Measurements from ENCODE around the gene RUFY4. TPM values are rescaled to one million over a fixed set of nuclear protein-coding genes. Genes with fewer than 3 reads are reported as not detected.

Gene RUFY4
- total and polyA plus RNA-seq, 2 donors (not counting 3 experiments of a cell fraction or from before 2014, with no cell fraction given): not detected

GRCh38 chr2:218066926-218067515 lies 2.0 kb upstream of the RUFY4 start:
- ChIA-PET CTCF (interaction anchor here (0.6 to 10.1 kb wide), 4 partner anchors 17 to 280 kb away, joined by 3 to 317 read pairs (median 3); no protein-coding TSS in a partner anchor), POLR2A (no interaction called here)
- intact Hi-C loops (cut with micrococcal nuclease): no loop called here
- Histone ChIP-seq H3K27ac (ENCODE audit: insufficient read depth, low read depth, low read length) (no peak overlapping the region), H2AFZ (ENCODE audit: low read depth, low read length) (no peak overlapping the region), H3K36me3 (ENCODE audit: control insufficient read depth in 2 of 2, extremely low read depth in 1 of 2, insufficient read depth in 2 of 2, low read length in 2 of 2) (no peaks in the 10 kb centered on the region), H3K79me2 (ENCODE audit: control insufficient read depth, insufficient read depth, low read length) (no peaks in the 10 kb centered on the region), H3K9me3 (replicated peaks; ENCODE audit: control insufficient read depth, insufficient read depth, low read length) (no peaks in the 10 kb centered on the region), H3K4me1 (ENCODE audit: control insufficient read depth, extremely low read depth, insufficient read depth, low read length) (no peaks in the 10 kb centered on the region), H3K4me2 (ENCODE audit: insufficient read depth, low read length) (no peak overlapping the region), H3K27me3 (ENCODE audit: control insufficient read depth in 2 of 2, insufficient read depth in 2 of 2, low read length in 2 of 2) (peaks cover 0 to 5% of the 10 kb centered on the region in 2 experiments), H4K20me1 (replicated peaks; ENCODE audit: control insufficient read depth, extremely low read depth, insufficient read depth, low read length) (no peaks in the 10 kb centered on the region), H3K4me3 (replicated peaks in 1 of 3; ENCODE audit: insufficient read depth in 1 of 3, low read depth in 1 of 3, low read length in 3 of 3) (no peak overlapping the region), H3K9ac (replicated peaks; ENCODE audit: extremely low read depth, insufficient read depth, low read length) (no peak overlapping the region), H3K9me1 (replicated peaks; ENCODE audit: control insufficient read depth, extremely low read depth, insufficient read depth, low read length) (no peaks in the 10 kb centered on the region)
- TF ChIP-seq MYC (IDR thresholded peaks at IDR 0.05; ENCODE audit: low read depth, low read length) (no peak), GATA2 (IDR thresholded peaks at IDR 0.05; ENCODE audit: insufficient read depth, insufficient read length, low read depth, low read length) (no peak), JUN (IDR thresholded peaks at IDR 0.05; ENCODE audit: borderline replicate concordance, insufficient read depth, insufficient read length, low read depth) (no peak), MAX (IDR thresholded peaks at IDR 0.05; ENCODE audit: insufficient read depth, insufficient read length) (no peak), POLR2AphosphoS5 (IDR thresholded peaks at IDR 0.05; ENCODE audit: insufficient read depth, low read depth, low read length) (no peak), CTCF (IDR thresholded peaks at IDR 0.05; ENCODE audit: extremely low read depth in 1 of 2, insufficient read depth in 1 of 2, low read depth in 1 of 2, low read length in 2 of 2) (no peak), EZH2 (IDR thresholded peaks at IDR 0.05; ENCODE audit: borderline replicate concordance, low read depth, low read length, severe bottlenecking) (no peak), POLR2A (IDR thresholded peaks at IDR 0.05; ENCODE audit: low read depth, low read length) (no peak), FOS (IDR thresholded peaks at IDR 0.05; ENCODE audit: borderline replicate concordance, insufficient read depth, low read length) (no peak)
- dilution Hi-C loops (cut with MboI; ENCODE audit: extremely low pct_ligation_motif_present, low sequenced_read_pairs): no loop called here
- no TSS peak for BruUV-seq (replicated peaks)
- no peak for FAIRE-seq
- no peak for DNase-seq (ENCODE audit: low read depth, low spot score)

Data from endothelial cell of umbilical vein (primary cell).